ENCODE results near the gene KRTAP10-8. TPM values are rescaled to one million over a fixed set of nuclear protein-coding genes. Genes with fewer than 3 reads are reported as not detected.
"Not testable (repeated sequence)": the region's sequence is repeated elsewhere in the genome, so short reads cannot be mapped to it uniquely, and the experiment has no call there.

Gene KRTAP10-8
- polyA plus RNA-seq (ENCODE audit: insufficient read length): not detected
- long read RNA-seq, donor 1: 0 reads
- long read RNA-seq, donor 2: 0 reads
- long read RNA-seq, donor 3: 0 reads
- long read RNA-seq, donor 4: 0 reads
- long read RNA-seq, donor 5: 0 reads
- long read RNA-seq, donor 6: 0 reads
- long read RNA-seq, donor 7: 0 reads
- long read RNA-seq, donor 8: 0 reads

GRCh38 chr21:44612029-44612486 lies at the start of gene KRTAP10-8:
TSS of gene KRTAP10-8 (plus strand) at chr21:44612079. CDS start at chr21:44612101, 22 bp downstream.
- no peak for DNase-seq

- DNase-seq: no peak
Measured at GRCh38 chr21:44564099-44564498, 47.8 kb upstream of the KRTAP10-8 start.

DNA sequence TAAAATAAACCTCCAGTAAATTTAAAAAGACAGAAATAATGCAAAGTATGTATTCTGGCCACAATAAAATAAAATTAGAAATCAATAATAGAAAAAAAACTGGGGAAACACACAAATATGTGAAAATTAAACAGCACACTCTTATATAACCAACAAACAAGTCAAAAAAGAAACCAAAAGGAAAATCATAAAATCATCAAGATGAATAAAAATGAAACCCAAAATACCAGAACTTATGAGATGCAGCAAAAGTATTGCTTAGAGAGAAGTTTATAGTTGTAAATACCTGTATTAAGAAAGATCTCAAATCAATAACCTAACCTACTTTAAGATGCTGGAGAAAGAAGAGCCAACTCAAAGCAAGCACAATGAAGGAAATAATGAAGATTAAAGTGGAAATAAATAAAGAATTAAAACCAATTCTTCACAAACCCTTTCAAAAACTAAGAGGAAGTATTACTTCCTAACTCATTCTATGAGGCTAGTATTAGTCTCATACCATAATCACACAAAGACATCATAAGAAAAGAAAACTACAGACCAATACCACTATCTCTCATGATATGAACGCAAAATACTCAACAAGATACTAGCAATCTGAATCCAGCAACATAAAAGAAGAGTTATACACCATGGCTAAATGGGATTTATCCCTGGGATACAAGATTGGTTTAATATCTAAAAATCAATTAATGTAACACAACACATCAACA lies 46.8 kb upstream of the KRTAP10-8 start:
- no peak for DNase-seq

DNA sequence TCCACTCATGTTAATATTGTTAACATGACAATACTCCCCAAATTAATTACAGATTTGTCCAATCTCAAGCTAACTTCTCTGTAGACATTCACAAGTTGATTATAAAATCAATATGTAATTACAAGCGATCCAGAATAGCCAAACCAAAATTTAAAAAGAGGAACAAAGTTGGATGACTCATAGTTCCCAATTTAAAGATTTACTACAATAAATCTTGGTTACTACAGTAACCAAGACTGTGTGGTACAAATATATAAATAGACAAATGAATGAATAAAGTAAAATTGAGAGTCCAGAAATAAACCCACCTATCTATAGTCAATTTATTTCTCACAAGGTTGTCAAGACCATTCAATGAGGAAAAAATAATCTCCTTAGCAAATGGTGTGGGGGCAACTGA lies 45.5 kb upstream of the KRTAP10-8 start:
- no peak for DNase-seq

DNA sequence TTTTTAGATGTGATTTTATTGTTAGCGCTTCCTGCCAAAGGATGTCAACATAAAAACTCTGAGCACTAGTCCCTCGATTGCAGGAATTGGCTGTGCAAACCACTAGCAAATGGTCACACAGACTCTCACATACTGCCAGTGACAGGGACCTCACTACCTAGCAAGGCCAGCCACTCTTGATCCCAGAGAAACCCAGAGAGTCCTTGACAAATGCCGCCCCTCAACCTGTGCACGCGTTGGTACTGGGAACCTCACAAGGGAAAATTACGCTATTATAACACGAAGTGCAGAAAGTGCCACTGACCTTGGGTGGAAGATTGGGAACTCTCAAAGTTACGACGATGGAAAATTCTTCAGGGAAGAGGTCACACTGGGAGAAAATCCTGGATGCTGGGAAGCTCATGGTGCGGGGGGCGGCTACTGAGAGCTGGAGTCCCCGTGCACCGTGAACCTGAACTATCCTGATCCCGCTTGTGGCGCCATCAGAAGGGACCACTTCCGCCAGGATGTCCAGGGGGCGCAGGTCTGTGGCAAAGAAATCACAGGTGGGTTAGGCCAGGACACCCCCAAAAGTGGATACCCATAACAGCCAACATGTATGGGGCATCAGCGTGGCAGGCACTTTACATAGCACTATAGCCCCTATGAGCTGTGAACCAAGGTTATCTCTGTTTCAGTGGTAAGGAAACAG lies 44.3 kb upstream of the KRTAP10-8 start:
- no peak for DNase-seq

DNA sequence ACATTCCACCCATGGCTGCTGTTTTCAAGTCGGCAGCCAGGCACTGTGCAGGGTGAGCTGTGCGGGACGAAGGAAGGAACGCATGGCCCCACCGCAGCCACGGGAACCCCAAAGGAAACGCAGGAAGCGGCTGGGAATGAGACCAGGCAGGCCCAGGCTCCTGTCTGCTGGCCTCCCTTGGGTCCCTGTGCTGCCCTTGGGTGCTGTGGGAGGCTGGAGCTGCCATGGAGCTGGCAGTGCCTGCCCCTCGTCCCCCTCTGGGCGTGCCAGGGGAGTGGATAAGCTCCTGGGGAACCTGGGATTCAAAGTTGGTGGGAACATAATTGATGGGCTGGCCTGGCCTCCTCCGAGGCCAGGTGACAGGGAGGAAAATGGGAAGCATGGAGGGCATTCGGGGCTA lies 43.6 kb upstream of the KRTAP10-8 start:
- DNase-seq: no peak

GRCh38 chr21:44568667-44569556 lies 43.0 kb upstream of the KRTAP10-8 start:
- no peak for DNase-seq

- no peak for DNase-seq
Measured at GRCh38 chr21:44569861-44570517, 41.9 kb upstream of the KRTAP10-8 start.

DNA sequence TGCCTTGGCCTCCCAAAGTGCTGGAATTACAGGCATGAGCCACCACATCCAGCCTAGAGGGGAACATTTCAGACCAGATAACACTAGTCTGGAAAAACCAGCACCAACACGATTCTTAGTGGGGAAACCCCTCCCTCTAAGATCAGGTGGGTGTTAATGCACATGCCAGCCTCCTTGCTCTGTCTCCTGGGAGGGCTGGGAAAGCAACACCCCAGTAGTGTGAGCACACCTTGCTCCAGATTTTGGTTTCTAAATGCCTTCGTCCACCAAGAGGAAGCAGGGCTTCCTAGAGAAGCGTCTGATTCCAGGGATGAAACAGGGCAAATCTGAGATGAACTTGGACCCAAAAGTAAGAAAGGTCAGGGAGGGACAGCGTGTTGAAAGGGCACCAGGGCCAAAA lies 40.6 kb upstream of the KRTAP10-8 start:
- no peak for DNase-seq

GRCh38 chr21:44571844-44572782 lies 39.8 kb upstream of the KRTAP10-8 start:
- DNase-seq: no peak

- no peak for DNase-seq
Measured at GRCh38 chr21:44572959-44573583, 38.8 kb upstream of the KRTAP10-8 start.

GRCh38 chr21:44573630-44574456 lies 38.0 kb upstream of the KRTAP10-8 start, which contains the start of gene KRTAP10-4:
TSS of gene KRTAP10-4 (plus strand) at chr21:44573729. CDS start at chr21:44573759, 30 bp downstream.
- not testable (repeated sequence) for DNase-seq

DNA sequence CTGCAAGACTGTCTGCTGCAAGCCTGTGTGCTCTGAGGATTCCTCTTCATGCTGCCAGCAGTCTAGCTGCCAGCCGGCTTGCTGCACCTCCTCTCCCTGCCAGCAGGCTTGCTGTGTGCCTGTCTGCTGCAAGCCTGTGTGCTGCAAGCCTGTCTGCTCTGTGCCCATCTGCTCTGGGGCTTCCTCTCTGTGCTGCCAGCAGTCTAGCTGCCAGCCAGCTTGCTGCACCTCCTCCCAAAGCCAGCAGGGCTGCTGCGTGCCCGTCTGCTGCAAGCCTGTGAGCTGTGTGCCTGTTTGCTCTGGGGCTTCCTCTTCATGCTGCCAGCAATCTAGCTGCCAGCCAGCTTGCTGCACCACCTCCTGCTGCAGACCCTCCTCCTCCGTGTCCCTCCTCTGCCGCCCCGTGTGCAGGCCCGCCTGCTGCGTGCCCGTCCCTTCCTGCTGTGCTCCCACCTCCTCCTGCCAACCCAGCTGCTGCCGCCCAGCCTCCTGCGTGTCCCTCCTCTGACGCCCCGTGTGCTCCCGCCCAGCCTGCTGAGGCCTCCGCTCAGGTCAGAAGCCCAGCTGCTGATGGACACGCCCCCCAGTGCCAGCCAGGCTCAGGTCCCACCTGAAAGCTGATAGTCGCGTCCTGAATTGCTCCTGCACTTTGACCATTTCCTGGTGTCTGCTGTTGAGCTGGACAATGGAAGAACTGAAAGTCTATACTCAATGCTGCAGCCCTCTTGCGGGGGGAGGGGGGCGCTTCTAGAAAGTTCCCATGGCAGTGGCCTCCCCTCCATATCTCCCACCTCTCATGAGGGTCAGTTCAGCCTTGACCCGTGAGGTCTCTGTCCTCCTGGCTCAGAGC lies 37.2 kb upstream of the KRTAP10-8 start:
- peak; percentile 20 for DNase-seq

GRCh38 chr21:44575307-44576024 lies 36.4 kb upstream of the KRTAP10-8 start:
- DNase-seq: no peak

DNA sequence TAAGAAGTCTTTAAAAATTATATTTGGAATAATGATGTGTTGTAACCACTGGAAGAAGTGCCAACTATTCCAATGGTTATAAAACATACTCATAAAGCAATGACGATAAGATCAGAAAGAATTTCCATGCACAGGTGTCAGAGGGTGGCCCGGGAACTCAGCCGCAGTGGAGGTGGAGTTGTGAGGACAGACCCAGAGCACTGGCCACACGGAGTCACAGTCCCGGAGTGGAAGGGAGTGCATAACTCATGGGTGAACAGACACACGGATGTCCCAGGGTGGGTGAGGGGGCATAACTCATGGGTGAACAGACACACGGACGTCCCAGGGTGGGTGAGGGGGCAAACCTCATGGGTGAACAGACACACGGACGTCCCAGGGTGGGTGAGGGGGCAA lies 35.9 kb upstream of the KRTAP10-8 start:
- no peak for DNase-seq

GRCh38 chr21:44578371-44579055 lies 33.4 kb upstream of the KRTAP10-8 start:
- DNase-seq: no peak
